HL-60 (cell line): ENCODE data around the gene OR1N1.

ENCODE experiments used
- DNase-seq, 2 experiments: peaks; one replicate each; pipeline ENCODE4 v3.0.0-alpha.2; 2010 to 2020; ENCODE audit warnings: low read depth in 1 of 2, low spot score in 1 of 2
- H3K27ac ChIP-seq: fragments of 250-450 bp; sonication (Bioruptor Pico); replicated peaks from 2 replicates; pipeline ENCODE4 v1.5.1; 2020; ENCODE audit warnings: mild to moderate bottlenecking, moderate library complexity
- H3K27me3 ChIP-seq: fragments of 250-450 bp; sonication (Bioruptor Pico); 2 replicates; pipeline ENCODE4 v1.5.1; 2021; ENCODE audit warnings: mild to moderate bottlenecking, moderate library complexity; ENCODE audit not compliant: insufficient read depth, poor library complexity, severe bottlenecking
- H3K4me3 ChIP-seq: replicated peaks from 2 replicates; pipeline ENCODE4 v1.5.1; 2011; ENCODE audit warnings: mild to moderate bottlenecking, control low read depth, low read length; ENCODE audit not compliant: insufficient read depth
- CTCF ChIP-seq: IDR thresholded peaks from one replicate; pipeline ENCODE4 v1.5.1; 2011; ENCODE audit warnings: low read length, control low read depth, inconsistent platforms; ENCODE audit not compliant: insufficient read depth
- GABPA ChIP-seq: IDR thresholded peaks from 2 replicates; pipeline ENCODE4 v1.6.1; 2012; ENCODE audit warnings: low read depth
- POLR2AphosphoS5 ChIP-seq: IDR thresholded peaks from 2 replicates; pipeline ENCODE4 v1.6.1; 2012; ENCODE audit warnings: low read depth
- REST ChIP-seq: IDR thresholded peaks from 2 replicates; pipeline ENCODE4 v1.6.1; 2012; ENCODE audit warnings: low read depth; ENCODE audit not compliant: insufficient replicate concordance
- SPI1 ChIP-seq: IDR thresholded peaks from 2 replicates; pipeline ENCODE4 v1.6.1; 2012; ENCODE audit warnings: low read depth, mild to moderate bottlenecking, borderline replicate concordance

The OR1N1 gene

GRCh38 chr9:122479062-122479461 lies 48.0 kb downstream of the OR1N1 start:
- TF ChIP-seq GABPA: no peak
- no peak for TF ChIP-seq SPI1
- no peak for TF ChIP-seq POLR2AphosphoS5
- TF ChIP-seq CTCF: no peak
- no peak for TF ChIP-seq REST

GRCh38 chr9:122477826-122478225 lies 49.3 kb downstream of the OR1N1 start, which contains the start of gene OR1J1:
Gene OR1J1 (minus strand): TSS chr9:122477926. CDS start chr9:122477926, 0 bp downstream.
- Histone ChIP-seq H3K27me3 (peaks cover 2% of the 10 kb centered on the region), H3K4me3 (no peak within 1 kb of the TSS), H3K27ac (no peak within 1 kb of the TSS)
- no peak for DNase-seq
- no peak for TF ChIP-seq SPI1
- no peak for TF ChIP-seq POLR2AphosphoS5
- no peak for TF ChIP-seq GABPA
- no peak for TF ChIP-seq CTCF
- TF ChIP-seq REST: no peak

More at GRCh38 chr9:122479062-122479461, 48.0 kb downstream of the OR1N1 start:
- DNase-seq: no peak
- Histone ChIP-seq H3K27me3 (peaks cover 2% of the 10 kb centered on the region), H3K4me3 (no peak overlapping the region), H3K27ac (no peak overlapping the region)

GRCh38 chr9:122477346-122477745 lies 49.7 kb downstream of the OR1N1 start:
- Histone ChIP-seq H3K4me3 (no peak overlapping the region), H3K27ac (no peak overlapping the region), H3K27me3 (peaks cover 2% of the 10 kb centered on the region)
- TF ChIP-seq GABPA: no peak
- TF ChIP-seq REST: no peak
- TF ChIP-seq CTCF: no peak
- TF ChIP-seq SPI1: no peak
- TF ChIP-seq POLR2AphosphoS5: no peak
- no peak for DNase-seq
